HepG2 (cell line): ENCODE measurements around the gene GPS1. TPM values are rescaled to one million over a fixed set of nuclear protein-coding genes. Genes with fewer than 3 reads are reported as not detected.

Experiments used
- ATF5 ChIP-seq: sonication (generic); formaldehyde crosslinking; IDR thresholded peaks from 2 replicates; pipeline ENCODE4 v1.4.0; 2020; ENCODE audit warnings: mild to moderate bottlenecking, low read depth, missing genetic modification reagents
- BCLAF1 ChIP-seq: fragments of 450-650 bp; IDR thresholded peaks from 2 replicates; pipeline ENCODE4 v1.6.1; 2017; ENCODE audit warnings: mild to moderate bottlenecking
- CCAR2 ChIP-seq: fragments of 200-400 bp; formaldehyde crosslinking; optimal IDR thresholded peaks from 2 replicates; pipeline ENCODE3; 2018; ENCODE audit warnings: low read depth, mild to moderate bottlenecking, low read length, moderate library complexity
- CENPT ChIP-seq: sonication (generic); formaldehyde crosslinking; IDR thresholded peaks from 2 replicates; pipeline ENCODE4 v1.8.0; 2022; ENCODE audit warnings: low read depth, mild to moderate bottlenecking, moderate library complexity, missing genetic modification reagents
- CHD2 ChIP-seq: IDR thresholded peaks from 2 replicates; pipeline ENCODE4 v1.6.1; 2011; ENCODE audit warnings: low read depth, low read length, improper control_type of control experiment
- FOXA1 ChIP-seq, 2 experiments: fragments of 450-650 bp in 1 of 2; sonication (generic) in 1 of 2; formaldehyde crosslinking in 1 of 2; IDR thresholded peaks; 2 replicates each; pipeline versions ENCODE4 v1.4.0 to v1.6.1; 2016 to 2020; ENCODE audit warnings: missing genetic modification reagents in 1 of 2
- GPN1 ChIP-seq: sonication (generic); formaldehyde crosslinking; IDR thresholded peaks from 2 replicates; pipeline ENCODE4 v1.5.1; 2020; ENCODE audit warnings: missing genetic modification reagents, borderline replicate concordance
- HNRNPH1 ChIP-seq: fragments of 200-400 bp; formaldehyde crosslinking; optimal IDR thresholded peaks from 2 replicates; pipeline ENCODE3; 2017; ENCODE audit warnings: mild to moderate bottlenecking, low read depth, low read length
- KLF6 ChIP-seq: IDR thresholded peaks from 2 replicates; pipeline ENCODE4 v1.8.0; 2016; ENCODE audit warnings: missing biosample characterization, missing genetic modification reagents
- PAF1 ChIP-seq: IDR thresholded peaks from 2 replicates; pipeline ENCODE4 v1.6.1; 2016; ENCODE audit warnings: missing genetic modification reagents, missing compliant biosample characterization
- POGK ChIP-seq: sonication (generic); formaldehyde crosslinking; conservative IDR thresholded peaks from 2 replicates; pipeline ENCODE4 v1.8.0; 2022; ENCODE audit warnings: mild to moderate bottlenecking, moderate library complexity, missing genetic modification reagents
- POLR2A ChIP-seq, 2 experiments: IDR thresholded peaks; 2 replicates each; pipeline ENCODE4 v1.6.1; 2011; ENCODE audit warnings: low read depth in 2 of 2, low read length in 2 of 2, mild to moderate bottlenecking in 1 of 2, moderate library complexity in 1 of 2; ENCODE audit not compliant: insufficient read depth in 1 of 2
- RFX3 ChIP-seq: IDR thresholded peaks from 2 replicates; pipeline ENCODE4 v1.6.1; 2016; ENCODE audit warnings: missing biosample characterization, missing genetic modification reagents
- ZC3H4 ChIP-seq: sonication (generic); formaldehyde crosslinking; IDR thresholded peaks from 2 replicates; pipeline ENCODE4 v1.4.0; 2020; ENCODE audit warnings: missing genetic modification reagents, borderline replicate concordance
- ZNF629 ChIP-seq: sonication (generic); formaldehyde crosslinking; conservative IDR thresholded peaks from 2 replicates; pipeline ENCODE4 v1.5.0; 2020; ENCODE audit warnings: missing genetic modification reagents
- ZNF7 ChIP-seq: IDR thresholded peaks from 2 replicates; pipeline ENCODE4 v1.6.1; 2016; ENCODE audit warnings: missing biosample characterization, missing genetic modification reagents
- ZSCAN5A ChIP-seq: sonication (generic); formaldehyde crosslinking; IDR thresholded peaks from 2 replicates; pipeline ENCODE4 v1.8.0; 2022; ENCODE audit warnings: mild to moderate bottlenecking, missing genetic modification reagents, borderline replicate concordance
- polyA plus RNA-seq, 8 experiments: library from polyadenylated mRNA; depleted of rRNA in 3 of 8; stranded (reverse) in 7 of 8; unstranded in 1 of 8; fragments of >200 nt; fragmentation: Illumina TruSeq in 4 of 8; extraction: Trizol in 4 of 8; gene quantifications; 2 replicates each; pipeline versions ENCODE4 v1.2.1 to v1.2.3, GENCODE V29; 2011 to 2016; ENCODE audit warnings: low read depth in 4 of 8, missing spikeins in 1 of 8, mixed read lengths in 1 of 8; ENCODE audit not compliant: insufficient read depth in 1 of 8
- total RNA-seq, 5 experiments: library from RNA; depleted of rRNA; stranded (reverse); fragments of >200 nt; fragmentation: Illumina TruSeq; extraction: Trizol; gene quantifications; 2 replicates each; pipeline ENCODE4 v1.2.3, GENCODE V29; 2016; ENCODE audit warnings: low read depth in 1 of 5
- TF ChIP-seq, protein P1 (sequence below): sonication (generic); formaldehyde crosslinking; IDR thresholded peaks from 2 replicates; pipeline ENCODE4 v1.8.0; 2022; ENCODE audit warnings: missing genetic modification reagents, mild to moderate bottlenecking, borderline replicate concordance
- TF ChIP-seq, protein P2 (sequence below): sonication (generic); formaldehyde crosslinking; IDR thresholded peaks from 2 replicates; pipeline ENCODE4 v1.4.0; 2020; ENCODE audit warnings: mild to moderate bottlenecking, missing genetic modification reagents

The GPS1 gene
- total and polyA plus RNA-seq, 2 of the 13 experiments (the other 11 are each of a cell fraction or from before 2014, with no cell fraction given): 124 to 128 TPM

GRCh38 chr17:82076785-82077591 lies 25.3 kb downstream of the GPS1 start (continued):
- TF ChIP-seq POGK (CRISPR knock-in tag) (0 out of 2 replicates have a peak, but pooled peaks have one; percentile 34), PAF1 (peak; percentile 98), ATF5 (CRISPR knock-in tag) (no peak), CHD2 (no peak), CENPT (CRISPR knock-in tag) (0 out of 2 replicates have a peak, but pooled peaks have one; percentile 31), ZSCAN5A (CRISPR knock-in tag) (no peak), CCAR2 (no peak), ZNF7 (no peak), FOXA1 (IDR thresholded peaks at IDR 0.05) (no peak), FOXA1 (CRISPR knock-in tag; IDR thresholded peaks at IDR 0.05) (0 out of 2 replicates have a peak, but pooled peaks have one; percentile 5), ZNF629 (CRISPR knock-in tag) (no peak), ZC3H4 (0 out of 2 replicates have a peak, but pooled peaks have one; percentile 61), KLF6 (CRISPR knock-in tag) (no peak), GPN1 (CRISPR knock-in tag) (no peak), HNRNPH1 (peak; percentile 31), BCLAF1 (no peak), POLR2A (IDR thresholded peaks at IDR 0.05; ENCODE audit: insufficient read depth in 1 of 2, low read depth in 2 of 2, low read length in 2 of 2) (peak; percentile 60 to 80), RFX3 (CRISPR knock-in tag) (no peak)
- TF ChIP-seq, protein P1, sequence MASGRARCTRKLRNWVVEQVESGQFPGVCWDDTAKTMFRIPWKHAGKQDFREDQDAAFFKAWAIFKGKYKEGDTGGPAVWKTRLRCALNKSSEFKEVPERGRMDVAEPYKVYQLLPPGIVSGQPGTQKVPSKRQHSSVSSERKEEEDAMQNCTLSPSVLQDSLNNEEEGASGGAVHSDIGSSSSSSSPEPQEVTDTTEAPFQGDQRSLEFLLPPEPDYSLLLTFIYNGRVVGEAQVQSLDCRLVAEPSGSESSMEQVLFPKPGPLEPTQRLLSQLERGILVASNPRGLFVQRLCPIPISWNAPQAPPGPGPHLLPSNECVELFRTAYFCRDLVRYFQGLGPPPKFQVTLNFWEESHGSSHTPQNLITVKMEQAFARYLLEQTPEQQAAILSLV (CRISPR knock-in tag): 0 out of 2 replicates have a peak, but pooled peaks have one; percentile 24
- TF ChIP-seq, protein P2, sequence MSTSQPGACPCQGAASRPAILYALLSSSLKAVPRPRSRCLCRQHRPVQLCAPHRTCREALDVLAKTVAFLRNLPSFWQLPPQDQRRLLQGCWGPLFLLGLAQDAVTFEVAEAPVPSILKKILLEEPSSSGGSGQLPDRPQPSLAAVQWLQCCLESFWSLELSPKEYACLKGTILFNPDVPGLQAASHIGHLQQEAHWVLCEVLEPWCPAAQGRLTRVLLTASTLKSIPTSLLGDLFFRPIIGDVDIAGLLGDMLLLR: no peak
